Natural killer cell treated with Interleukin-12 subunit alpha and Interleukin-12 subunit beta and Interleukin-15 and Interleukin-18, amount 100 ng/mL, for 72 hours (primary cell): ENCODE results near the gene STIL. TPM values are rescaled to one million over a fixed set of nuclear protein-coding genes. Genes with fewer than 3 reads are reported as not detected.
A peak's percentile ranks its signal among the peaks of the same experiment; 100 is the strongest.
"Not testable (repeated sequence)": the region's sequence is repeated elsewhere in the genome, so short reads cannot be mapped to it uniquely, and the experiment has no call there.

Source experiments
- ATAC-seq, 2 donors: fragments of 150-1000 bp; cut with Tn5 transposase in 1 of 2; sonication (Bioruptor Pico), chemical (Tn5 transposase) in 1 of 2; 2 replicates each; pipeline ENCODE4 v1.10.0; 2021
- DNase-seq: peaks from one replicate; pipeline ENCODE4 v3.0.0; 2022; ENCODE audit warnings: low spot score
- H3K27ac Mint-ChIP-seq, 2 donors: 1 replicate in 1 of 2; 2 replicates in 1 of 2; pipeline ENCODE4 v1.8.0; 2022; ENCODE audit warnings: mixed read lengths in 2 of 2, mild to moderate bottlenecking in 1 of 2, moderate library complexity in 1 of 2
- H3K27me3 Mint-ChIP-seq, 2 donors: 1 replicate in 1 of 2; 2 replicates in 1 of 2; pipeline ENCODE4 v1.8.0; 2022; ENCODE audit warnings: mixed read lengths in 2 of 2
- H3K36me3 Mint-ChIP-seq: one replicate; pipeline ENCODE4 v1.8.0; 2022; ENCODE audit warnings: mixed read lengths
- H3K4me1 Mint-ChIP-seq, 2 donors: 1 replicate in 1 of 2; 2 replicates in 1 of 2; pipeline ENCODE4 v1.8.0; 2022; ENCODE audit warnings: low read depth in 2 of 2, mixed read lengths in 2 of 2, mild to moderate bottlenecking in 1 of 2
- H3K4me3 Mint-ChIP-seq: one replicate; pipeline ENCODE4 v1.8.0; 2022; ENCODE audit warnings: mixed read lengths
- H3K9me3 Mint-ChIP-seq: 2 replicates; pipeline ENCODE4 v1.8.0; 2022; ENCODE audit warnings: mixed read lengths
- total RNA-seq, 2 donors: library from RNA; stranded (reverse); gene quantifications; one replicate each; pipeline ENCODE4 v1.2.3, GENCODE V29; 2022

STIL gene
- total RNA-seq, 2 donors from 2014 or later = 17.6 to 42.7 TPM

DNA sequence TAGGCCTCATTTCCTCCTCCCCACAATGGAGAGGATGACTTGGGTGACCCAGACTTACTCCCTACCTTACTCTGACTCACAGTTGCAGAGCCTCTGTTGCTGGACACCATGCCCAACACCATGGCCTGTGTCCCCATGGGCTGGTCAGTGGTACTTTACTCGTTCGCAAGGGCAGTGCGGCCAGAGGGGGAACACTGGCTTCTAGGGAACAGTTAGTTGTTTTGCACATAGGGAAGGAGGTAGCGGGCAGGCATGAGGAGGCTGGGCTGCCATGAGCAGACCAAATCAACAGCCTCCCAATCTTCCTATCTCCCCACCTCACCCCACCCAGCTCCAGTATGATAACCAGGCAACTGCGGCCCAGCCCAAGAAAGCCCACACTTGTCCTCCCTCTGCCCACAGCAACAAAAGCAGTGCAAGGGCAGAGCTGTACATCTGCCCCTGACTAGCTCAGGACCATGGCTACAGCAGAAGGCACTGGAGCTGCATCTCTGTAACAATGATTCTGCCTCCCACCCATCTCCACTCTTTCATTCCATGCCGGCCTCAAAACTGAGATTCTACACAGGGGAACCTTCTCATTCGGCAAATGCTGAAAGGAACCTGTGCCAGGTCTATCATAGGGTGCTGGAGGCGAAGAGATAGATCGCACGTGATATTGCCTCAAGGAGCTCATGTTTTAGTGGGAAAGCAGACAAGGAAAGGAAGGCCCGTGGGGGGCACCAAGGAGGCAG lies 100.5 kb downstream of the STIL start:
- no peak for ATAC-seq
- DNase-seq = no peak

DNA sequence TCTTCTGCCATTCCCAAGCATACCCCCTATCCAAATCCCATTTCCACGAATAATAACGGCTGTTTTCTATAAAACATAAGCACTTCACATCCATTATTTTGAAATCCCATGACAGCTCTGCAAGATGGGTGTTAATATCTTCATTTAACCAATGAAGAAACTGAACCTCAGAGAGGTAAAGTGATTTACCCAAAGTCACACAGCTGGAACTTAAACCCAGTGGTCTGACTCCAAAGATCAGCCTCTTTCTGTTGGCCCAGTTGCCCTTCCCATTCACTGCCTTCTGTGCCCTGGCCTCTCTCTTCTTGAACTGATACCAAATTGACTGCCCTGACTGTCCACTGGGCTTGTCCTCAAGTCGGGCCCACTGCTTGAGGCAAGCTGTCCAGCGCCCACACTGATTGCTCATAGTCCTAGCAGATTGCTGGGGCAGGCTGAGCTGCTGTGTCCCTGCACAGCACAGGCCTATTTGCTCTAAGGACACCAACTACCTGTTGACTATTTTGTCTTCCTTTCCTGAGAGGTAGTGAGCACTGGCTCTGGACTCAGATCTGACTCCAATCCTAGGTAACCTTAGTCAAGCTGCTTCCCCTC lies 101.2 kb downstream of the STIL start:
- DNase-seq = no peak
- Mint-ChIP-seq H3K36me3 (no peaks in the 10 kb centered on the region), H3K27ac (no peak overlapping the region), H3K9me3 (no peaks in the 10 kb centered on the region), H3K4me3 (no peak overlapping the region), H3K27me3 (peaks cover 0 to 6% of the 10 kb centered on the region in 2 donors), H3K4me1 (no peaks in the 10 kb centered on the region)
- no peak for ATAC-seq

More for the DNA sequence above, 100.5 kb downstream of the STIL start:
- Mint-ChIP-seq H3K4me3 (no peak overlapping the region), H3K27ac (no peak overlapping the region), H3K27me3 (peaks cover 0 to 6% of the 10 kb centered on the region in 2 donors), H3K36me3 (no peaks in the 10 kb centered on the region), H3K4me1 (no peaks in the 10 kb centered on the region), H3K9me3 (no peaks in the 10 kb centered on the region)

DNA sequence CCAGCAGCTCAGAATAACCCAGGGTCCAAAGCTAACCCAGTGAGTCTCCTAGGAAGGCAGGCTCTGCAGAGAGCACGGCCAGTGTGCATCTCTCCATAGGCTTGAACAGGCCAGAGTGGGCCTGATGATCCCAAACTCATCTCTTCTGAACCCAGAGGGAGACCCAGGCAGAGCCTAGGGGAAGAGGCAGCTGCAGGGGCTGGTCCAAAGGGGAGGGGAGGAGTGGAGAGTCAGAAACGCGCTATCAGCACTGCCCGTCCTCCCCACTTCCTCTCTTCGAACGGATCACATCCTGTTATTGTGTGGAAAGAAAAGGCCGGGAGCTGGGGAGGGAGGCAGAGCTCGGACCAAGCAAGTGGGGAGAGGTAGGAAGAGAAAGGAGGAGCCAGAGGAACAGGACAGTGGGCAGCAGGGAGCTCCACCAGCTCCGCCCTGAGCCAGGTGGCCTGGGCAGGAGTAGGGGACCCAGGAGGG lies 102.1 kb downstream of the STIL start:
- peaks cover 0 to 6% of the 10 kb centered on the region in 2 donors for H3K27me3 Mint-ChIP-seq
- no peaks in the 10 kb centered on the region for H3K9me3 Mint-ChIP-seq
- no peak overlapping the region for H3K27ac Mint-ChIP-seq
- H3K4me1 Mint-ChIP-seq = no peaks in the 10 kb centered on the region
- no peaks in the 10 kb centered on the region for H3K36me3 Mint-ChIP-seq
- ATAC-seq = no peak
- DNase-seq = no peak
- H3K4me3 Mint-ChIP-seq = no peak overlapping the region

DNA sequence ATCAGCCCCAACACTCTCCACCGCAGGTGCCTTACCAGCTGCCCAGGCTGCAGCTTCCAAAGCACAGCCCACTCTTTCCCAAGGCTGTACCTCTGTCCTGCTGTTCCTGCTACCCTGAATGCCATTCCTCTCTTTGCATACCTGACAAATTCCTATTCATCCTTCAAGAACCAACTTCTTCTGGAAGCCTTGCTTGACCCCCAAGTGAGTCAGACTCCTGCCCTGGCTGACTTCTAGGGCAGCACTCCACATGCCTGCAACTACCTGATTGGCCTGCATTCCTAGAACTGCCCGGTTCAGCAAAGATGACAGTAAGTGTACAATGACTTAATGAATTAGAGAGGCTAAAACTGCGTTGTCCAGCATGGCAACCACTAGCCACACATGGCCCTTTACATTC lies 103.3 kb downstream of the STIL start:
- H3K4me3 Mint-ChIP-seq = no peak overlapping the region
- peaks cover 10 to 14% of the 10 kb centered on the region in 2 donors for H3K27me3 Mint-ChIP-seq
- no peak for ATAC-seq
- H3K9me3 Mint-ChIP-seq = no peaks in the 10 kb centered on the region
- H3K4me1 Mint-ChIP-seq = no peaks in the 10 kb centered on the region
- no peaks in the 10 kb centered on the region for H3K36me3 Mint-ChIP-seq
- DNase-seq = no peak
- H3K27ac Mint-ChIP-seq = no peak overlapping the region

DNA sequence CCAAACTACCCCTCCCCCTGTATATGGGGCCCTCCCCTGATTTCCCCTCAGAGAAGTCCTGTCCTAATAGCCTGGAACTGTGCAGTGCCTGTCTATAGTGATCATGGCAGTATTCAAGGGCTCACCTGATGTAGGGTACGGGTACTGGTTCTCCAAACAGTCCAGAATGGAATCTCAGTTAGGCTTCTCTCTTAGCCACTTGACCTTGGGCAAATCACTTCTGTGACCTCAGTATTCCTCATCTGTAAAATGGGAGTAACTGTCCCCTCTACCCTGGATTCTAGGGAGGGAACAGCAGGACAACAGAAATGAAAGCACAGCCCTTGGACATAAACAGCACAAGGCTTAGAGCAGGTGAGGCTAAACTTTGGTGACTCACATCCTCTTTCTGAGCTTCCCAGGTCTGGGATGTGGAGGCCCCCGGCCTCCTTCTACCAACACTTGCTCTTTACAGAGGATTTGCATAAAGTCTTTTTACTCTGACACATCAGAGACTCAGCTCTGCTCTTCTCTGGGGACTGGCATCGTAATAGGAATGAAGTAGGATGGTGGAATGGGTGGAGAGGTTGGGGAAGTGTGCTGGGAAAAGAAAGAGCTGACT lies 104.1 kb downstream of the STIL start:
- ATAC-seq = no peak
- H3K9me3 Mint-ChIP-seq = no peaks in the 10 kb centered on the region
- no peak for DNase-seq
- H3K4me1 Mint-ChIP-seq = no peaks in the 10 kb centered on the region
- peaks cover 14 to 15% of the 10 kb centered on the region in 2 donors for H3K27me3 Mint-ChIP-seq
- no peak overlapping the region for H3K27ac Mint-ChIP-seq
- H3K4me3 Mint-ChIP-seq = no peak overlapping the region
- no peaks in the 10 kb centered on the region for H3K36me3 Mint-ChIP-seq

DNA sequence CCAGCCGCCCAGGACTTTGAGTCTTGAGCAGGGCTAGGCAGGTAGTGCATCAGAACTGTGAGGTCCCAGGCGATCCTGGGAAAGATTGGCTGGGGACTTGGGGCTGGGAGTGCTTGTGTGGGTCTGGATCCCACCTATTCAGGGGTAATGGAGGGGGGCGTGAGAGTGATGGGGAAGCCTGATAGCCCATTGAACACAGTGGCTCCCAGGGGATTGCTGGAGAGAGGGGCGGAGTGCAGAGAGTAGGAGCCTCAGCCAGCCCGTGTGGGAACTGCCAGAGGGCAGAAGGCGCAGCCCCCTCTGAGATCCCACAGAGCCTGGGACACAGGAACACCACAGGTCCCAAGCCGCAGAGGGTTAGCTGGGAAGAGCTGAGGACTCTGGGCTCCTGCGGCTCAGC lies 104.9 kb downstream of the STIL start:
- Mint-ChIP-seq H3K9me3 (no peaks in the 10 kb centered on the region), H3K4me3 (no peak overlapping the region), H3K27ac (no peak overlapping the region), H3K36me3 (no peaks in the 10 kb centered on the region), H3K27me3 (peaks cover 20 to 22% of the 10 kb centered on the region in 2 donors), H3K4me1 (no peaks in the 10 kb centered on the region)
- DNase-seq = no peak
- no peak for ATAC-seq

DNA sequence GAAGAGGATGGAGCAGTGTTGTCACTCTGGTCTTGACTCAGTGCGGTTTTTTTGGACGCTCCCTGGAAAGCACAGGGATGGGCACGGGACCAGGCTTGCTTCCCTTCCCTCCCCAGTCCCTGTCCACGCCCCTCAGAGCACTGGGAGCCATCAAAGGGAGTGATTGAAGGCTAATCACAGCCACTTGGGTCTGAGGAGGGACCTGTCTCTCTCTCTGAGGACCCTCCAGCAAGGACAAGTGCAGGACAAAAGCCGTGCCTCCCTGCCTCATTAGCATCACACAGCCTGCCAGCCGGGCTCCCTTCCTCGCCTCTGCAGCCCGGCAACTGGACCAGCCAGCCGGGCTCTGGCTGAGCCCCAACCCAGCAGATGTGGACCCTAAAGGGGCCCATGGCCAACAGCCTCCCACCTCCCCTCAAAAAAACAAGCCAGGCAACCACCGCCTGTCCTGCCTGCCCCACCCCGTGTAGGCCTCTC lies 105.5 kb downstream of the STIL start:
- no peaks in the 10 kb centered on the region for H3K36me3 Mint-ChIP-seq
- no peaks in the 10 kb centered on the region for H3K4me1 Mint-ChIP-seq
- H3K27ac Mint-ChIP-seq = no peak overlapping the region

DNA sequence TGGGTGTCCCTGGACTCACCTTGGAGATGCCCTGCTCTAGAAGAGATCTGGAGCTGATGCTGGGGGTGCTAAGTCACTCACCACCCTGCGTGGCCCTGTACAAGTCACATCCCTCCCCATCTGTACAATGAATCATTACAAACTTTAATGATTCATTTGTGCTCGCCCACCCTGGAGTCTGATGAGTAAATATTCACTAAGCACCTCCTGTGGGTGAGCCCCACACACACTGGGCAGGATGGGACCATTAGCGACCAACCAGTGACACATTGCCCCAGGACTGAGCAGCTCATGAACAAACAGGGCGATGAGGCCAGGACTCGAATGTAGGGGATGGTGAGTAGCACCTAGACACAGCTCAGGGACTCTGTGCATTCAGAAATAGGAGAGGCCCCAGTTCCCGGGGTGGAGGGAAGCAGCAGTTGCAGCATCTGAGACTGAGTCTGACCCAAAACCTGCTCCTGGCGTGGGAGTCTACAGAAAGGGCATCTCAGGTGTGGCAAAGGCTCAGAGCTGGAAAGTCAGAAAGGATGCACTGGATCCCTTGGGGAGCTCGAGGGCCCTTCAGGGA lies 106.1 kb downstream of the STIL start:
- Mint-ChIP-seq H3K9me3 (no peaks in the 10 kb centered on the region), H3K27me3 (peaks cover 31 to 34% of the 10 kb centered on the region in 2 donors), H3K4me1 (no peaks in the 10 kb centered on the region), H3K4me3 (no peak overlapping the region), H3K27ac (no peak overlapping the region), H3K36me3 (no peaks in the 10 kb centered on the region)
- ATAC-seq (peak in 1 of 2 donors; percentile 45), DNase-seq (no peak)

More for the DNA sequence above, 105.5 kb downstream of the STIL start:
- Mint-ChIP-seq H3K9me3 (no peaks in the 10 kb centered on the region), H3K4me3 (no peak overlapping the region), H3K27me3 (peaks cover 26 to 28% of the 10 kb centered on the region in 2 donors)
- ATAC-seq = no peak
- no peak for DNase-seq

DNA sequence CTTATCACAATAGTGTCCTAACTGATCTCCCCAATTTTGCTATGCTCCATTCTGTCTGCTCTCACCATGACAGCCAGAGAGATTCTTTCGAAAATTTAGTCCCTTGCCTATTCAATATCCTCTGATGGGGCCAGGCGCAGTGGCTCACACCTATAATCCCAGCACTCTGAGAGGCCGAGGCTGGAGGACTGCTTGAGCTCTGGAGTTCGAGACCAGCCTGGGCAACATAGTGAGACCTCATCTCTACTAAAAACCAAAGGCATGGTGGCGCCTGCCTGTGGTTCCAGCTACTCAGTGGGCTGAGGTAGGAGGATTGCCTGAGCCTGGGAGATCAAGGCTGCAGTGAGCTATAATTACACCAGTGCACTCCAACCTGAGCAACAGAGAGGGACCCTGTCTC lies 108.0 kb downstream of the STIL start:
- no peak overlapping the region for H3K4me3 Mint-ChIP-seq
- no peaks in the 10 kb centered on the region for H3K4me1 Mint-ChIP-seq

DNA sequence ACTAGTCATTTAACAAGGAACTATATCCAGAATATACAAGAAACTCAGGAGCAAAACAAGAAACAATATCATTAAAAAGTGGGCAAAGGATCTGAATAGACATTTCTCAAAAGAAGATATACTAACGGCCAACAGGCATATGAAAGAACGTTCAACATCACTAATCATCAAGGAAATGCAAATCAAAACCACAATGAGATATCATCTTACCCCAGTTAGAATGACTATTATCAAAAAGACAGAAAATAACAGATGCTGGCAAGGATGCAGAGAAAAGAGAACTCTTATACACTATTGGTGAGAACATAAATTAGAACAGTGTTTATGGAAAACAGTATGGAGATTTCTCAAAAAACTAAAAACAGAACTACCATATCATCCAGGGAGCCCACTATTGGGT lies 110.4 kb downstream of the STIL start:
- H3K4me1 Mint-ChIP-seq, ATAC-seq, H3K27ac Mint-ChIP-seq, H3K4me3 Mint-ChIP-seq, H3K36me3 Mint-ChIP-seq, H3K9me3 Mint-ChIP-seq, DNase-seq: not testable (repeated sequence)
- peaks cover 35 to 62% of the 10 kb centered on the region in 2 donors for H3K27me3 Mint-ChIP-seq

More for the DNA sequence above, 108.0 kb downstream of the STIL start:
- H3K9me3 Mint-ChIP-seq = no peaks in the 10 kb centered on the region
- no peak for DNase-seq
- no peak for ATAC-seq
- peaks cover 31 to 41% of the 10 kb centered on the region in 2 donors for H3K27me3 Mint-ChIP-seq
- no peak overlapping the region for H3K27ac Mint-ChIP-seq
- no peaks in the 10 kb centered on the region for H3K36me3 Mint-ChIP-seq

DNA sequence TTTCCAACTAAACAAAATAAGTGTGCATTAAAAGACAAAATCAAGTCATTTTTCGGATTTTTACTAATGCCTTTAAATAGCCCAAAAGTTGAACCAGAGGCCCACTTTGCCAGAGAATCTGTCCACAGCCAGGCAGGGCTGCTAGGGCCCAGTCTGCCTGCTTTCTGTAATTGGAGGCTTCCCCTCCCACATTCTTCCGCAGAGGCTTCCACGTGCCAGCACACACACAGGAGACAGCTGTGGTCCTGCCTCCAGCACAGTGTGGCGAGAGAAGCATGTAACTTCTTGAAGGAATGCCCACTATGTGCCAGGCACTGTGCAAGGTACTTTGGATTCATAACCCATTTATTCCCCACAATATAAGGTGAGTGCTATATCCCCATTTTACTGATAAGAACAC lies 112.8 kb downstream of the STIL start:
- ATAC-seq = no peak
- H3K4me1 Mint-ChIP-seq = no peaks in the 10 kb centered on the region
- H3K9me3 Mint-ChIP-seq = no peaks in the 10 kb centered on the region
- no peaks in the 10 kb centered on the region for H3K36me3 Mint-ChIP-seq
- no peak overlapping the region for H3K27ac Mint-ChIP-seq
- no peak for DNase-seq
- H3K27me3 Mint-ChIP-seq = peaks cover 39 to 67% of the 10 kb centered on the region in 2 donors
- H3K4me3 Mint-ChIP-seq = no peak overlapping the region
